ENCODE results near the gene SBNO2.

GRCh38 chr19:1221904-1222255 lies 47.8 kb upstream of the SBNO2 start:
- TF ChIP-seq CTCF (IDR thresholded peaks at IDR 0.05) (no peak), EZH2 (IDR thresholded peaks at IDR 0.05; ENCODE audit: borderline replicate concordance, insufficient read depth, low read depth, low read length, poor library complexity, severe bottlenecking) (no peak)
